Hematopoietic multipotent progenitor cell treated with erythropoietin and hydrocortisone succinate and interleukin-3 and kit ligand, for 17 days (in vitro differentiated cells): ENCODE data around the gene CELF3.
"Not testable (repeated sequence)": the region's sequence is repeated elsewhere in the genome, so short reads cannot be mapped to it uniquely, and the experiment has no call there.

Source experiments
- DNase-seq: peaks from one replicate; pipeline ENCODE4 v3.0.0-alpha.2; 2015; ENCODE audit warnings: low spot score

Gene CELF3

GRCh38 chr1:151716771-151717631 is at the start of gene CELF3:
Gene CELF3 (minus strand): TSS chr1:151716803. CDS start chr1:151716020, 783 bp downstream.
- peak; percentile 80 for DNase-seq

GRCh38 chr1:151763990-151764389 is 47.4 kb upstream of the CELF3 start:
- no peak for DNase-seq

- DNase-seq, result peak; percentile 69
These were observed 46.6 kb upstream of the CELF3 start, which contains the start of gene MRPL9 for GRCh38 chr1:151762941-151763921. Gene MRPL9 (minus strand): TSS chr1:151763496. CDS start chr1:151763479, 17 bp downstream.

- no peak for DNase-seq
These were observed 44.2 kb upstream of the CELF3 start for GRCh38 chr1:151760597-151761385.

GRCh38 chr1:151759241-151759640 is 42.6 kb upstream of the CELF3 start:
- DNase-seq, result no peak

GRCh38 chr1:151756291-151756690 is 39.7 kb upstream of the CELF3 start:
- no peak for DNase-seq

GRCh38 chr1:151741516-151741915 is 24.9 kb upstream of the CELF3 start:
- DNase-seq, result no peak

- DNase-seq, result no peak
These were observed 23.2 kb upstream of the CELF3 start for GRCh38 chr1:151739590-151740355.

- no peak for DNase-seq
These were observed 20.9 kb upstream of the CELF3 start for GRCh38 chr1:151737479-151737878.

- DNase-seq, result no peak
These were observed 20.4 kb upstream of the CELF3 start for GRCh38 chr1:151737026-151737425.

GRCh38 chr1:151733995-151734394 is 17.4 kb upstream of the CELF3 start:
- DNase-seq, result not testable (repeated sequence)

- no peak for DNase-seq
These were observed 16.5 kb upstream of the CELF3 start for GRCh38 chr1:151733126-151733525.

- no peak for DNase-seq
These were observed 13.3 kb upstream of the CELF3 start for GRCh38 chr1:151729966-151730291.

- DNase-seq, result no peak
These were observed 12.8 kb upstream of the CELF3 start for GRCh38 chr1:151729157-151729965.

GRCh38 chr1:151728151-151729054 is 11.8 kb upstream of the CELF3 start:
- DNase-seq, result no peak

- DNase-seq, result no peak
These were observed 7.2 kb upstream of the CELF3 start for GRCh38 chr1:151723726-151724370.

GRCh38 chr1:151721788-151722510 is 5.3 kb upstream of the CELF3 start:
- no peak for DNase-seq
